HEK293 (cell line): ENCODE results near the gene SIMC1.

Source experiments
- CTCF ChIA-PET: fragments of 350-600 bp; formaldehyde crosslinking; extraction: SDS; loops from one replicate; lab custom pipeline; 2021; ENCODE audit warnings: antibody characterized with exemption; lab: Yijun Ruan, JAX
- POLR2A ChIA-PET: fragments of 300-600 bp; formaldehyde crosslinking; extraction: SDS; loops from one replicate; lab custom pipeline; 2020; ENCODE audit warnings: antibody characterized with exemption, inconsistent platforms; lab: Yijun Ruan, JAX
- H3K27ac ChIP-seq: fragments of 200-500 bp; sonication (Bioruptor generic); 2 replicates; pipeline ENCODE4 v1.5.1; 2014; ENCODE audit warnings: low read depth, low read length, control low read depth, inconsistent platforms; ENCODE audit errors: extremely low read depth
- H3K36me3 ChIP-seq, 2 experiments: fragments of 200-500 bp in 1 of 2; sonication (Bioruptor generic) in 1 of 2; 1 replicate in 1 of 2; 2 replicates in 1 of 2; pipeline ENCODE4 v1.5.1; 2014 to 2017; ENCODE audit warnings: inconsistent platforms in 2 of 2, low read length in 2 of 2; ENCODE audit not compliant: control insufficient read depth in 2 of 2, insufficient read depth in 1 of 2
- H3K4me1 ChIP-seq: fragments of 200-500 bp; sonication (Bioruptor generic); 2 replicates; pipeline ENCODE4 v1.5.1; 2014; ENCODE audit warnings: mild to moderate bottlenecking, low read length, inconsistent platforms; ENCODE audit not compliant: control insufficient read depth, insufficient read depth
- H3K4me3 ChIP-seq: 2 replicates; pipeline ENCODE4 v1.5.1; 2011; ENCODE audit warnings: low read depth, mild to moderate bottlenecking, control low read depth, low read length, moderate library complexity
- H3K9me3 ChIP-seq: fragments of 200-500 bp; sonication (Bioruptor generic); 2 replicates; pipeline ENCODE4 v1.5.1; 2014; ENCODE audit warnings: low read depth, low read length, inconsistent platforms; ENCODE audit not compliant: control insufficient read depth, insufficient read depth
- HOXC10 ChIP-seq: sonication (generic); formaldehyde crosslinking; IDR thresholded peaks from 2 replicates; pipeline ENCODE4 v1.8.1; 2023; ENCODE audit warnings: mild to moderate bottlenecking, missing genetic modification reagents
- YY1 ChIP-seq: fragments of 450-650 bp; formaldehyde crosslinking; IDR thresholded peaks from 2 replicates; pipeline ENCODE4 v1.5.1; 2018; ENCODE audit warnings: missing biosample characterization, missing genetic modification characterization
- ZBTB17 ChIP-seq: fragments of 450-650 bp; formaldehyde crosslinking; IDR thresholded peaks from 2 replicates; pipeline ENCODE4 v1.5.1; 2016; ENCODE audit warnings: missing biosample characterization, missing genetic modification characterization
- ZNF132 ChIP-seq: fragments of 450-650 bp; formaldehyde crosslinking; IDR thresholded peaks from 2 replicates; pipeline ENCODE4 v1.5.1; 2017; ENCODE audit warnings: missing biosample characterization, missing genetic modification characterization, borderline replicate concordance
- ZNF146 ChIP-seq: fragments of 450-650 bp; formaldehyde crosslinking; IDR thresholded peaks from 2 replicates; pipeline ENCODE4 v1.5.1; 2016; ENCODE audit warnings: missing biosample characterization, missing genetic modification characterization
- ZNF302 ChIP-seq: fragments of 450-650 bp; formaldehyde crosslinking; IDR thresholded peaks from 2 replicates; pipeline ENCODE4 v1.5.1; 2016; ENCODE audit warnings: missing biosample characterization, missing genetic modification characterization, low read depth
- ZNF311 ChIP-seq: fragments of 450-650 bp; formaldehyde crosslinking; IDR thresholded peaks from 2 replicates; pipeline ENCODE4 v1.5.1; 2017; ENCODE audit warnings: missing biosample characterization, missing genetic modification characterization, borderline replicate concordance
- ZNF48 ChIP-seq: fragments of 450-650 bp; formaldehyde crosslinking; IDR thresholded peaks from 2 replicates; pipeline ENCODE4 v1.5.1; 2016; ENCODE audit warnings: missing biosample characterization, missing genetic modification characterization
- ZNF529 ChIP-seq: fragments of 450-650 bp; formaldehyde crosslinking; IDR thresholded peaks from 2 replicates; pipeline ENCODE4 v1.5.1; 2017; ENCODE audit warnings: missing genetic modification characterization, missing biosample characterization; ENCODE audit not compliant: insufficient replicate concordance
- ZNF560 ChIP-seq: fragments of 450-650 bp; formaldehyde crosslinking; IDR thresholded peaks from 2 replicates; pipeline ENCODE4 v1.5.1; 2017; ENCODE audit warnings: missing biosample characterization, missing genetic modification characterization, borderline replicate concordance
- ZNF600 ChIP-seq: fragments of 450-650 bp; formaldehyde crosslinking; IDR thresholded peaks from 2 replicates; pipeline ENCODE4 v1.5.1; 2016; ENCODE audit warnings: missing biosample characterization, missing genetic modification characterization
- ZNF621 ChIP-seq: fragments of 450-650 bp; formaldehyde crosslinking; IDR thresholded peaks from 2 replicates; pipeline ENCODE4 v1.5.1; 2017; ENCODE audit warnings: missing biosample characterization, missing genetic modification characterization
- ZNF629 ChIP-seq: fragments of 450-650 bp; formaldehyde crosslinking; IDR thresholded peaks from 2 replicates; pipeline ENCODE4 v1.5.1; 2017; ENCODE audit warnings: missing biosample characterization, missing genetic modification characterization
- ZXDB ChIP-seq: fragments of 450-650 bp; formaldehyde crosslinking; IDR thresholded peaks from 2 replicates; pipeline ENCODE4 v1.5.1; 2016; ENCODE audit warnings: missing biosample characterization, missing genetic modification characterization
- TF ChIP-seq, protein P1 (sequence below): fragments of 450-650 bp; formaldehyde crosslinking; IDR thresholded peaks from 2 replicates; pipeline ENCODE4 v1.5.1; 2016; ENCODE audit warnings: missing biosample characterization, missing genetic modification characterization
- TF ChIP-seq, protein P2 (sequence below): sonication (generic); formaldehyde crosslinking; IDR thresholded peaks from 2 replicates; pipeline ENCODE4 v1.8.1; 2022; ENCODE audit warnings: mild to moderate bottlenecking, moderate library complexity, missing genetic modification reagents
- TF ChIP-seq, protein P3 (sequence below): fragments of 450-650 bp; formaldehyde crosslinking; IDR thresholded peaks from 2 replicates; pipeline ENCODE4 v1.5.1; 2016; ENCODE audit warnings: missing biosample characterization, missing genetic modification characterization
- TF ChIP-seq, protein P4 (sequence below): fragments of 450-650 bp; formaldehyde crosslinking; IDR thresholded peaks from 2 replicates; pipeline ENCODE4 v1.5.1; 2016; ENCODE audit warnings: missing biosample characterization, missing genetic modification characterization
- TF ChIP-seq, protein P5 (sequence below): fragments of 450-650 bp; formaldehyde crosslinking; optimal IDR thresholded peaks from 2 replicates; pipeline ENCODE3; 2016; ENCODE audit warnings: missing biosample characterization, mild to moderate bottlenecking, missing genetic modification characterization
- TF ChIP-seq, protein P6 (sequence below): fragments of 450-650 bp; formaldehyde crosslinking; IDR thresholded peaks from 2 replicates; pipeline ENCODE4 v1.5.1; 2016; ENCODE audit warnings: missing biosample characterization, missing genetic modification characterization

The SIMC1 gene

DNA sequence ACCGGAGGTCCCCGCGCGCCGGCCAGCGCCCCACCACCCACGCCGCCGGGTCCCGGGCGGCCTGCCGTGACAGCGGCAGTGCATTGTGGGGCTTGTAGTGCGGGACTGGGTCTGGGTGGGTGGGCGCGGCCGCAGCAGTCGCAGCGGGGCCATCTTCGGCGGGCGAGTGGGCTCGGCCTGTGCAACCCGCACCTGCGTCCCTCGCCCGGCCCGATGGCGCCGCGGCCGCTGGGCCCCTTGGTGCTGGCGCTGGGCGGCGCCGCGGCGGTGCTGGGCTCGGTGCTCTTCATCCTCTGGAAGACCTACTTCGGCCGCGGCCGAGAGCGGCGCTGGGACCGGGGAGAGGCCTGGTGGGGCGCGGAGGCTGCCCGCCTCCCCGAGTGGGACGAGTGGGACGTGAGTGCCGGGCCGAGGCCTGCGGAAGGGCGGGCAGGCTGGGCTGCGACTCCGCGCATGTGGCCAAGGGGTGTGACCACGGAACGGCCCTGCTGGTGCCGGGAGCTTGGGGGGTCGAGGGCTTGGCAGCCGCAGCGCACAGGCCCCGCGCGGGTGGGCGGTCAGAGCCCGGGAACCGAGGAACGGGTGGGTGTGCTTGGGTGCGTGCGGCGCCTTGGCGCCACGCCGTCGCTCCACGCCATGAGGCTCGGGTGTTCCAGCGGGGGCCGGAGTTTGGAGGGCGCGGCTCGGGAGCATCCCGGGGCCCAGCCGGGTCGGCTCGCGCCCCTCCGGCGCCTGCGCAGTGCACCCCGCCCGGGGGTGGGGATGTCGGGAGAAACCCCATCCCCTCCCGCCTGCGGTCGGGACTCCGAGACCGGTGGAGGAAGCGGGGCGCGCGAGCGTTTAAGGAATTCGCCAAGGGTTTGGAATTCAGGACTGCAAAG lies 127.4 kb downstream of the SIMC1 start, which contains the start of gene ARL10 (continued):
- TF ChIP-seq, protein P1, sequence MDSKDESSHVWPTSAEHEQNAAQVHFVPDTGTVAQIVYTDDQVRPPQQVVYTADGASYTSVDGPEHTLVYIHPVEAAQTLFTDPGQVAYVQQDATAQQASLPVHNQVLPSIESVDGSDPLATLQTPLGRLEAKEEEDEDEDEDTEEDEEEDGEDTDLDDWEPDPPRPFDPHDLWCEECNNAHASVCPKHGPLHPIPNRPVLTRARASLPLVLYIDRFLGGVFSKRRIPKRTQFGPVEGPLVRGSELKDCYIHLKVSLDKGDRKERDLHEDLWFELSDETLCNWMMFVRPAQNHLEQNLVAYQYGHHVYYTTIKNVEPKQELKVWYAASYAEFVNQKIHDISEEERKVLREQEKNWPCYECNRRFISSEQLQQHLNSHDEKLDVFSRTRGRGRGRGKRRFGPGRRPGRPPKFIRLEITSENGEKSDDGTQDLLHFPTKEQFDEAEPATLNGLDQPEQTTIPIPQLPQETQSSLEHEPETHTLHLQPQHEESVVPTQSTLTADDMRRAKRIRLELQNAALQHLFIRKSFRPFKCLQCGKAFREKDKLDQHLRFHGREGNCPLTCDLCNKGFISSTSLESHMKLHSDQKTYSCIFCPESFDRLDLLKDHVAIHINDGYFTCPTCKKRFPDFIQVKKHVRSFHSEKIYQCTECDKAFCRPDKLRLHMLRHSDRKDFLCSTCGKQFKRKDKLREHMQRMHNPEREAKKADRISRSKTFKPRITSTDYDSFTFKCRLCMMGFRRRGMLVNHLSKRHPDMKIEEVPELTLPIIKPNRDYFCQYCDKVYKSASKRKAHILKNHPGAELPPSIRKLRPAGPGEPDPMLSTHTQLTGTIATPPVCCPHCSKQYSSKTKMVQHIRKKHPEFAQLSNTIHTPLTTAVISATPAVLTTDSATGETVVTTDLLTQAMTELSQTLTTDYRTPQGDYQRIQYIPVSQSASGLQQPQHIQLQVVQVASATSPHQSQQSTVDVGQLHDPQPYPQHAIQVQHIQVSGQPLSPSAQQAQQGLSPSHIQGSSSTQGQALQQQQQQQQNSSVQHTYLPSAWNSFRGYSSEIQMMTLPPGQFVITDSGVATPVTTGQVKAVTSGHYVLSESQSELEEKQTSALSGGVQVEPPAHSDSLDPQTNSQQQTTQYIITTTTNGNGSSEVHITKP (tag by site-specific recombination): no peak
- TF ChIP-seq, protein P2, sequence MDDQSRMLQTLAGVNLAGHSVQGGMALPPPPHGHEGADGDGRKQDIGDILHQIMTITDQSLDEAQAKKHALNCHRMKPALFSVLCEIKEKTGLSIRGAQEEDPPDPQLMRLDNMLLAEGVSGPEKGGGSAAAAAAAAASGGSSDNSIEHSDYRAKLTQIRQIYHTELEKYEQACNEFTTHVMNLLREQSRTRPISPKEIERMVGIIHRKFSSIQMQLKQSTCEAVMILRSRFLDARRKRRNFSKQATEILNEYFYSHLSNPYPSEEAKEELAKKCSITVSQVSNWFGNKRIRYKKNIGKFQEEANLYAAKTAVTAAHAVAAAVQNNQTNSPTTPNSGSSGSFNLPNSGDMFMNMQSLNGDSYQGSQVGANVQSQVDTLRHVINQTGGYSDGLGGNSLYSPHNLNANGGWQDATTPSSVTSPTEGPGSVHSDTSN (CRISPR knock-in tag): peak; percentile 59; the same call in 1 of the 2 replicates
- TF ChIP-seq ZNF302 (tag by site-specific recombination): no peak
- TF ChIP-seq ZXDB: 0 out of 2 replicates have a peak, but pooled peaks have one; percentile 5
- TF ChIP-seq ZNF600 (tag by site-specific recombination): no peak

DNA sequence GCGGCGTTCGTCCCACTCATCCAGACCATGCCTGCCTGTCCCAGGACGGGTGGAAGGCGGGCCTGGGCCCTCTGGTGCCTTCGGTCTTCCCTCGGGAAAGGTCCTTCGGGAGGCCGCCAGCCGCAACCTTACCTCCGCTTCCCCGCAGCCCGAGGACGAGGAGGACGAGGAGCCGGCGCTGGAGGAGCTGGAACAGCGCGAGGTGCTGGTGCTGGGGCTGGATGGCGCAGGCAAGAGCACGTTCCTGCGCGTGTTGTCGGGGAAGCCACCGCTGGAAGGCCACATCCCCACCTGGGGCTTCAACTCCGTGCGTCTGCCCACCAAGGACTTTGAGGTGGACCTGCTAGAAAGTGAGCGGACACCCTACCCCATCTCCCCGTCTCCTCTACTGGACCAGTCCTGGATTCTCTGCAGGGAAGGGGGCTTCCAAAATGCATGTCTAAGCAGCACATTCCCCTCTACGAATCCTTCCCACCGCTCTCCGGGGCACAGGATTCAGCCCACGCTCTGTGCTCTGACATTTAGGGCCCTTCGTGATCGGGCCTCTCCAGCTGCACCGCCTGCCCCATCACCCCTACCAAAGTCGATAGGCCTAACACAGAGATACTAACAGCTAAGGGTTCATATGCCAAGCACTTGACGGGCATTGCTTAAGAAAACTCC lies 128.1 kb downstream of the SIMC1 start:
- Histone ChIP-seq H3K4me1 (no peaks in the 10 kb centered on the region), H3K27ac (no peak overlapping the region), H3K9me3 (no peaks in the 10 kb centered on the region), H3K36me3 (peaks cover 7 to 45% of the 10 kb centered on the region in 2 experiments; a peak in 2 of 3 replicates), H3K4me3 (peak overlapping the region; percentile 60)
- no peak for TF ChIP-seq ZNF629
- TF ChIP-seq YY1 (tag by site-specific recombination): no peak
- TF ChIP-seq, protein P3, sequence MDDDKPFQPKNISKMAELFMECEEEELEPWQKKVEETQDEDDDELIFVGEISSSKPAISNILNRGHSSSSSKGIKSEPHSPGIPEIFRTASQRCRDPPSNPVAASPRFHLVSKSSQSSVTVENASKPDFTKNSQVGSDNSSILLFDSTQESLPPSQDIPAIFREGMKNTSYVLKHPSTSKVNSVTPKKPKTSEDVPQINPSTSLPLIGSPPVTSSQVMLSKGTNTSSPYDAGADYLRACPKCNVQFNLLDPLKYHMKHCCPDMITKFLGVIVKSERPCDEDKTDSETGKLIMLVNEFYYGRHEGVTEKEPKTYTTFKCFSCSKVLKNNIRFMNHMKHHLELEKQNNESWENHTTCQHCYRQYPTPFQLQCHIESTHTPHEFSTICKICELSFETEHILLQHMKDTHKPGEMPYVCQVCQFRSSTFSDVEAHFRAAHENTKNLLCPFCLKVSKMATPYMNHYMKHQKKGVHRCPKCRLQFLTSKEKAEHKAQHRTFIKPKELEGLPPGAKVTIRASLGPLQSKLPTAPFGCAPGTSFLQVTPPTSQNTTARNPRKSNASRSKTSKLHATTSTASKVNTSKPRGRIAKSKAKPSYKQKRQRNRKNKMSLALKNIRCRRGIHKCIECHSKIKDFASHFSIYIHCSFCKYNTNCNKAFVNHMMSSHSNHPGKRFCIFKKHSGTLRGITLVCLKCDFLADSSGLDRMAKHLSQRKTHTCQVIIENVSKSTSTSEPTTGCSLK (tag by site-specific recombination): no peak
- TF ChIP-seq, protein P4, sequence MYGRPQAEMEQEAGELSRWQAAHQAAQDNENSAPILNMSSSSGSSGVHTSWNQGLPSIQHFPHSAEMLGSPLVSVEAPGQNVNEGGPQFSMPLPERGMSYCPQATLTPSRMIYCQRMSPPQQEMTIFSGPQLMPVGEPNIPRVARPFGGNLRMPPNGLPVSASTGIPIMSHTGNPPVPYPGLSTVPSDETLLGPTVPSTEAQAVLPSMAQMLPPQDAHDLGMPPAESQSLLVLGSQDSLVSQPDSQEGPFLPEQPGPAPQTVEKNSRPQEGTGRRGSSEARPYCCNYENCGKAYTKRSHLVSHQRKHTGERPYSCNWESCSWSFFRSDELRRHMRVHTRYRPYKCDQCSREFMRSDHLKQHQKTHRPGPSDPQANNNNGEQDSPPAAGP (tag by site-specific recombination): no peak
- TF ChIP-seq ZNF529: no peak
- no peak for TF ChIP-seq HOXC10 (CRISPR knock-in tag)
- TF ChIP-seq ZNF560 (tag by site-specific recombination): no peak
- TF ChIP-seq, protein P5, sequence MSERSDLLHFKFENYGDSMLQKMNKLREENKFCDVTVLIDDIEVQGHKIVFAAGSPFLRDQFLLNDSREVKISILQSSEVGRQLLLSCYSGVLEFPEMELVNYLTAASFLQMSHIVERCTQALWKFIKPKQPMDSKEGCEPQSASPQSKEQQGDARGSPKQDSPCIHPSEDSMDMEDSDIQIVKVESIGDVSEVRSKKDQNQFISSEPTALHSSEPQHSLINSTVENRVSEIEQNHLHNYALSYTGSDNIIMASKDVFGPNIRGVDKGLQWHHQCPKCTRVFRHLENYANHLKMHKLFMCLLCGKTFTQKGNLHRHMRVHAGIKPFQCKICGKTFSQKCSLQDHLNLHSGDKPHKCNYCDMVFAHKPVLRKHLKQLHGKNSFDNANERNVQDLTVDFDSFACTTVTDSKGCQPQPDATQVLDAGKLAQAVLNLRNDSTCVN: no peak
- TF ChIP-seq ZNF311 (tag by site-specific recombination): no peak
- TF ChIP-seq, protein P2 (CRISPR knock-in tag): no peak
- TF ChIP-seq, protein P6, sequence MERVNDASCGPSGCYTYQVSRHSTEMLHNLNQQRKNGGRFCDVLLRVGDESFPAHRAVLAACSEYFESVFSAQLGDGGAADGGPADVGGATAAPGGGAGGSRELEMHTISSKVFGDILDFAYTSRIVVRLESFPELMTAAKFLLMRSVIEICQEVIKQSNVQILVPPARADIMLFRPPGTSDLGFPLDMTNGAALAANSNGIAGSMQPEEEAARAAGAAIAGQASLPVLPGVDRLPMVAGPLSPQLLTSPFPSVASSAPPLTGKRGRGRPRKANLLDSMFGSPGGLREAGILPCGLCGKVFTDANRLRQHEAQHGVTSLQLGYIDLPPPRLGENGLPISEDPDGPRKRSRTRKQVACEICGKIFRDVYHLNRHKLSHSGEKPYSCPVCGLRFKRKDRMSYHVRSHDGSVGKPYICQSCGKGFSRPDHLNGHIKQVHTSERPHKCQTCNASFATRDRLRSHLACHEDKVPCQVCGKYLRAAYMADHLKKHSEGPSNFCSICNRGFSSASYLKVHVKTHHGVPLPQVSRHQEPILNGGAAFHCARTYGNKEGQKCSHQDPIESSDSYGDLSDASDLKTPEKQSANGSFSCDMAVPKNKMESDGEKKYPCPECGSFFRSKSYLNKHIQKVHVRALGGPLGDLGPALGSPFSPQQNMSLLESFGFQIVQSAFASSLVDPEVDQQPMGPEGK (tag by site-specific recombination): no peak
- no peak for TF ChIP-seq ZNF621 (tag by site-specific recombination)
- TF ChIP-seq ZNF132 (tag by site-specific recombination): no peak
- no peak for TF ChIP-seq ZBTB17 (tag by site-specific recombination)
- TF ChIP-seq ZNF146 (tag by site-specific recombination): no peak
- no peak for TF ChIP-seq ZNF48 (tag by site-specific recombination)
- CTCF ChIA-PET: interaction anchor here (0.7 kb wide), 1 partner anchor 804 kb away, joined by 3 read pairs; no protein-coding TSS in a partner anchor
- POLR2A ChIA-PET: no interaction called here
